ENCODE measurements around the gene SYNE1. TPM values are rescaled to one million over a fixed set of nuclear protein-coding genes. Genes with fewer than 3 reads are reported as not detected.

SYNE1 gene
- total RNA-seq, 3 donors from 2014 or later (not counting 1 experiment from before 2014, with no cell fraction given): 489 to 570 (median 498) TPM

DNA sequence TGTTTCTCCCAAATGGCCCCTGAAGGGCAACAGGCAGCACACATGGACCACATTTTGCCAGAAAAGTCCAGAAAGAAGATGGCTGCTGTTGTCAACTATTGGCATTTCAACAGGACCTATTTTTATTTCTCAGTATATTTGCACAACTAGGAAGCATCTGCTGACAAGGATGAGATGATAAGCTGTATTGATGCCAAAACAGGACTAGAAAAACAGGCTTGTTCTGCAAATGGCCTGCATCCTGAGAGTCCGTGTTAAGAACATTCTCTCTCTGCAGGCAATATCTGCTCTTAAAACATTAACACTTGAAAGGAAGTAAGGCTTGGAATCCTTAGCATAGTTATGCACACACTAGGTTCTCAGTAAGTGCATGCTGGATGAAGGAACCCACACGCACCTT, 546.0 kb downstream of the SYNE1 start:
- no peak overlapping the region for H3K27ac ChIP-seq (ENCODE audit: low read length)
- peaks cover 0 to 8% of the 10 kb centered on the region in 2 donors for H3K27me3 Mint-ChIP-seq (ENCODE audit: low read depth in 2 of 2)
- no peaks in the 10 kb centered on the region for H3K36me3 Mint-ChIP-seq
- H3K9me3 Mint-ChIP-seq: no peaks in the 10 kb centered on the region
- no peaks in the 10 kb centered on the region for H3K4me1 ChIP-seq (ENCODE audit: control insufficient read depth, insufficient read depth, low read length)
- H3K27me3 ChIP-seq (ENCODE audit: control insufficient read depth, insufficient read depth, low read length): no peaks in the 10 kb centered on the region
- H3K27ac Mint-ChIP-seq: no peak overlapping the region
- H3K4me3 Mint-ChIP-seq: no peak overlapping the region
- no peaks in the 10 kb centered on the region for H3K9me3 ChIP-seq (ENCODE audit: control insufficient read depth, insufficient read depth, low read length)
- peaks cover 0 to 9% of the 10 kb centered on the region in 2 donors for H3K4me1 Mint-ChIP-seq
- TF ChIP-seq, protein P1, sequence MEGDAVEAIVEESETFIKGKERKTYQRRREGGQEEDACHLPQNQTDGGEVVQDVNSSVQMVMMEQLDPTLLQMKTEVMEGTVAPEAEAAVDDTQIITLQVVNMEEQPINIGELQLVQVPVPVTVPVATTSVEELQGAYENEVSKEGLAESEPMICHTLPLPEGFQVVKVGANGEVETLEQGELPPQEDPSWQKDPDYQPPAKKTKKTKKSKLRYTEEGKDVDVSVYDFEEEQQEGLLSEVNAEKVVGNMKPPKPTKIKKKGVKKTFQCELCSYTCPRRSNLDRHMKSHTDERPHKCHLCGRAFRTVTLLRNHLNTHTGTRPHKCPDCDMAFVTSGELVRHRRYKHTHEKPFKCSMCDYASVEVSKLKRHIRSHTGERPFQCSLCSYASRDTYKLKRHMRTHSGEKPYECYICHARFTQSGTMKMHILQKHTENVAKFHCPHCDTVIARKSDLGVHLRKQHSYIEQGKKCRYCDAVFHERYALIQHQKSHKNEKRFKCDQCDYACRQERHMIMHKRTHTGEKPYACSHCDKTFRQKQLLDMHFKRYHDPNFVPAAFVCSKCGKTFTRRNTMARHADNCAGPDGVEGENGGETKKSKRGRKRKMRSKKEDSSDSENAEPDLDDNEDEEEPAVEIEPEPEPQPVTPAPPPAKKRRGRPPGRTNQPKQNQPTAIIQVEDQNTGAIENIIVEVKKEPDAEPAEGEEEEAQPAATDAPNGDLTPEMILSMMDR (IDR thresholded peaks at IDR 0.05): no peak
- ATAC-seq: no peak
- no peak overlapping the region for H3K4me3 ChIP-seq (ENCODE audit: low read length)
- intact Hi-C loops (cut with micrococcal nuclease): no loop called here
- 90% methylated on average over 2 of the region's 2 CpGs for WGBS (ENCODE audit: insufficient coverage)
- H3K36me3 ChIP-seq (ENCODE audit: control insufficient read depth, insufficient read depth, low read length): no peaks in the 10 kb centered on the region
- no peak for DNase-seq

DNA sequence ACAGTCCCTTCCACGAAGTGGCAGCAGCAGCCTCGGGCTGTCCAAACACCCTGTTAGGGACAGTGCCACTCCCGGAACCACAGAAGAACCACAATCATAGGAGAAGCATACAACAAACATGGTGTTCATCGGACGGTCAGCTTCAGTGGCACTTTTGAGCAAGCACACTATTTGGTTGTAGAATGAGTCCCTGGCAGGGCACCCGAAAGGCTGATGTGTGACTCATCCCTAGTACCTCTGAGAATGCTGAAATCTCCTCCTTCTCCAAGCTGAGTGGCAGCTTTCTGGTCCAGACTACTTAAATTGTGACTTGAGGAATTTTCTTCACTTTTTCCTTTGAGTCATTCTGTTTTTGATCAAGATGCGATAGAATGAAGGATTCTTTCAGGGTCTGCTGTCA, 547.2 kb downstream of the SYNE1 start:
- Mint-ChIP-seq H3K9me3 (no peaks in the 10 kb centered on the region), H3K27me3 (ENCODE audit: low read depth in 2 of 2) (peaks cover 0 to 11% of the 10 kb centered on the region in 2 donors), H3K4me3 (no peak overlapping the region), H3K36me3 (no peaks in the 10 kb centered on the region), H3K27ac (no peak overlapping the region), H3K4me1 (peaks cover 0 to 7% of the 10 kb centered on the region in 2 donors)
- DNase-seq (no peak), ATAC-seq (no peak)
- Histone ChIP-seq H3K9me3 (ENCODE audit: control insufficient read depth, insufficient read depth, low read length) (no peaks in the 10 kb centered on the region), H3K4me1 (ENCODE audit: control insufficient read depth, insufficient read depth, low read length) (no peaks in the 10 kb centered on the region), H3K36me3 (ENCODE audit: control insufficient read depth, insufficient read depth, low read length) (no peaks in the 10 kb centered on the region), H3K27ac (ENCODE audit: low read length) (no peak overlapping the region), H3K4me3 (ENCODE audit: low read length) (no peak overlapping the region), H3K27me3 (ENCODE audit: control insufficient read depth, insufficient read depth, low read length) (no peaks in the 10 kb centered on the region)
- WGBS (ENCODE audit: insufficient coverage): 90% methylated on average over 7 of the region's 7 CpGs
- TF ChIP-seq, protein P1 (IDR thresholded peaks at IDR 0.05): no peak
- intact Hi-C loops (cut with micrococcal nuclease): no loop called here

DNA sequence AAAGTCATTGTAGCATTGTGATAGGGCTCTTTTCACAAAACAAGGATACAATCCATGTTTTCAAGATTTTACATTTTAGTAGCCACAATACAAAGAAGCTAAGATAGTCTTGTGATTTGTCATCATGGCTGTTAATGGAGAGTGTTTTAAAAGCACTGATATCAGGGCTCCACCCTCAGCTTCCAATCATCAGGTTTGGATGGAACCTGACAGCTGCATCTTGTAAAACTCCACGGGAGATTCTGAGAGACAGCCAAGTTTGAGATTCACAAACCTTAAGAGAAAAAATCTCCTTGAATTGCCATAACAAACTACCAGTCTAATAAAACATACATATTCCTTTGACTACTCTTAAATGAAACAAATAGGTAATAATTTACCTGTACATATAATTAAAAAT, 549.5 kb downstream of the SYNE1 start:
- H3K27me3 Mint-ChIP-seq (ENCODE audit: low read depth in 2 of 2): peaks cover 1 to 10% of the 10 kb centered on the region in 2 donors
- no peaks in the 10 kb centered on the region for H3K9me3 ChIP-seq (ENCODE audit: control insufficient read depth, insufficient read depth, low read length)
- DNase-seq (no peak), ATAC-seq (no peak)
- 100% methylated on average over 1 of the region's 1 CpG for WGBS (ENCODE audit: insufficient coverage)
- H3K27me3 ChIP-seq (ENCODE audit: control insufficient read depth, insufficient read depth, low read length): no peaks in the 10 kb centered on the region
- H3K9me3 Mint-ChIP-seq: no peaks in the 10 kb centered on the region
- H3K36me3 ChIP-seq (ENCODE audit: control insufficient read depth, insufficient read depth, low read length): no peaks in the 10 kb centered on the region
- H3K36me3 Mint-ChIP-seq: no peaks in the 10 kb centered on the region
- TF ChIP-seq, protein P1 (IDR thresholded peaks at IDR 0.05): no peak
- no peak overlapping the region for H3K27ac Mint-ChIP-seq
- H3K4me3 Mint-ChIP-seq: no peak overlapping the region
- H3K4me3 ChIP-seq (ENCODE audit: low read length): no peak overlapping the region
- no peaks in the 10 kb centered on the region for H3K4me1 Mint-ChIP-seq
- H3K4me1 ChIP-seq (ENCODE audit: control insufficient read depth, insufficient read depth, low read length): no peaks in the 10 kb centered on the region
- H3K27ac ChIP-seq (ENCODE audit: low read length): no peak overlapping the region
- intact Hi-C loops (cut with micrococcal nuclease): no loop called here

DNA sequence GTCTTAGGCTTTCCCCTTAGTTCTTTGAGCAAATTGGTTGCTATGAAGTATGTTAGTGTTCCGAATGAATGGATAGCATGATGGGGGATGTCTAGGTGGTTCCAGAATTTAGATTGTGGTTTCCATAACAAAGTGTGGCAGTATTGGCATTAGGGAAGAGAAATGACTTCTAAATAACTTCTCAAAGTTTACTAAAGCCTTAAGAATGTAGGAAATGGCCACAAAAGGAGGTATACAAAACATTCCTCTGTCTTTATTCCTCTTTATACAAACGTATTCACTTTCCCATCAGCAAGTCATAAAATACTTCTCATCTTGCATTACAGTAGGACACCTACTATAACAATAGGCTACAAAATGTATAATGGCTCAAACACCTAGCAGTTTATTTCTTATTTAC, 550.1 kb downstream of the SYNE1 start:
- no peak overlapping the region for H3K27ac Mint-ChIP-seq
- no peaks in the 10 kb centered on the region for H3K36me3 ChIP-seq (ENCODE audit: control insufficient read depth, insufficient read depth, low read length)
- TF ChIP-seq, protein P1 (IDR thresholded peaks at IDR 0.05): no peak
- no peaks in the 10 kb centered on the region for H3K4me1 ChIP-seq (ENCODE audit: control insufficient read depth, insufficient read depth, low read length)
- no peaks in the 10 kb centered on the region for H3K27me3 ChIP-seq (ENCODE audit: control insufficient read depth, insufficient read depth, low read length)
- 63% methylated on average over 2 of the region's 2 CpGs for WGBS (ENCODE audit: insufficient coverage)
- no peaks in the 10 kb centered on the region for H3K4me1 Mint-ChIP-seq
- DNase-seq: no peak
- no peak overlapping the region for H3K27ac ChIP-seq (ENCODE audit: low read length)
- H3K27me3 Mint-ChIP-seq (ENCODE audit: low read depth in 2 of 2): peaks cover 7 to 11% of the 10 kb centered on the region in 2 donors
- no peak overlapping the region for H3K4me3 ChIP-seq (ENCODE audit: low read length)
- intact Hi-C loops (cut with micrococcal nuclease): no loop called here
- no peaks in the 10 kb centered on the region for H3K9me3 Mint-ChIP-seq
- no peak for ATAC-seq
- H3K4me3 Mint-ChIP-seq: no peak overlapping the region
- no peaks in the 10 kb centered on the region for H3K9me3 ChIP-seq (ENCODE audit: control insufficient read depth, insufficient read depth, low read length)
- no peaks in the 10 kb centered on the region for H3K36me3 Mint-ChIP-seq

Data from natural killer cell (primary cell).